Measurements from ENCODE around the gene LMF1.
"Not testable (repeated sequence)": the region's sequence is repeated elsewhere in the genome, so short reads cannot be mapped to it uniquely, and the experiment has no call there.

The LMF1 gene

DNA sequence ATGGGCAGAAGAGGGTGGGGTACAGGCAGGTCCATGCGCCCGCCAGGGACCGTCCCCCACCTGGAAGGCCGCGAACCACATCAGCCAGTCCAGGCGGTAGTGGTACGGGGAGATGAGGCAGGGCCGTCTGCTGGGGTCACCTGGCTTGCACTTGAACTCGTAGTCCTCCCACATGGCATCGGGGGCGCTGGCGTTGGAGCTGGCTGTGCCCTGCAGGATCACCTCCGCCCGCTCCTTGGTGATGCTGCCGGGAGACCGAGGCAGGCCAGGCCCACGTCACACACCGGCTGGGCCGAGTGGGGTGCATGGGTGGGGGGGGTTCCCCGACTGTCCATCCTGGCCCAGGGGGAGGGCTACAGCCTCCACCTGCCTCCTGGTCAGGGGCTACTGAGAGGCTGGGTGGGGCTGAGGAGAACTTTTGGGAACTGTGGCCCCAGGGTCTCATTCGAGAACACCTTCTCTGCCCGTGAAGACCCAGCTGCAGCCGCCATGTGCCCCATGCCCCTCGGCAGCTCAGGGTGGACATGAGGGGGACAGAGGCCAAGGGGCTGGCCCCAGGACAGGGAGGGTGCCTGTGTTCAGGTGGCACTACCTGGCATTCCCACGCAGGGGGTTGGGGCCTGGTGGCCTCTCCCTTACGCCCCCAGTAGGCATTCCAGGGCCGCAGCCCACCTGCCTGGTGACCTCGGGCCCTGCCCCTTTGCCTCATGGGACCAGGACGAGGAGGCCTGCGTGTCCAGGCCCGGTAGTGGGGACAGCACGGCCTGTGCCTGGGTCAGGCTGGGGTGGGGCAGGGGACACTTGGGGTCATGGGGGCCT lies 100.8 kb downstream of the LMF1 start:
- DNase-seq (ENCODE audit: low read depth, low spot score): no peak

DNA sequence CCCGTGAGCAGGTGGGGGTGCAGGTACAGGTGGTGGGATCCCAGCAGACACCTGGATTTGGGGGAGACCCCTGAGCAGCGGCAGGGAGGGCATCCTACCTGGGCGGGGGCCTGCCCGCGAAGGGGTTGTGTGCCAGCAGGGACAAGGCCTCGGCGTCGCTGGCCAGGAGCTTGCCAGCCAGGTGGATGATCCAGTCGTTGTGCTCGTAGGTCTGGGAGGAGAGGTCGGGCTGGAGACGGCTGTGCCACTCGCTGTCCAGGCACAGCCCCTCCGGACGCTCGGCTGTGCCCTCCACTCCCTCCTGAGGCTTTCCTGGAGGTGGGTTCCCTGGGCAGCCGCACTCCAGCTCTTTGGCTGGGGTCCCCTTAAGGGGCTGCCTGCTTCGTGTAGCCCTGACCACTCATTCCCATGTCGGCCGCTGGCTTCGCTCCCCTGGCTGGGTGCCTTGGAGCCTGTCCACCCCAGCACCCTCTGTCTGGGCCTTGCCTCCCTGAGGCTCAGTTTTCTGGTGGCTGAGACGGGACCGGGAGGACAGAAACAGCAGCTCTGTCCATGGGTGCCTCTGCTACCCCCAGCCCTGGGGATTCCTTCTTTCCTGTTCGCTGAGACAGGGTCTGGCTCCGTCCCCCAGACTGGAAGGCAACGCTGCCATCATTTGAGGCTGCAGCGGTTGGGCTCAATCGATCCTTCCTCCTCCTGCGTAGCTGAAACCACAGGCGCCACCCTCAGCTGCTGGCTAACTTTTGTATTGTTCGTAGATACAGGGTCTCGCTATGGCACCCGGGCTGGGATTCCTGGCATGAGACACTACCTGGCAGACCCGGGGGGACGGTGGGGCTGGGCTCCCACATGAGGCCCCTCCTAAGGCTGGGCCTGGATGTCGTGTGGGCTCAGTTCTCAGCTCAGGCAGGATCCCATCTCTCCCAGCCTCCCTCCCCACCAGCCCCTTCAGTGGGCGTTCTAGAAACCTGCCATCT lies 101.7 kb downstream of the LMF1 start:
- DNase-seq (ENCODE audit: low read depth, low spot score): no peak

DNA sequence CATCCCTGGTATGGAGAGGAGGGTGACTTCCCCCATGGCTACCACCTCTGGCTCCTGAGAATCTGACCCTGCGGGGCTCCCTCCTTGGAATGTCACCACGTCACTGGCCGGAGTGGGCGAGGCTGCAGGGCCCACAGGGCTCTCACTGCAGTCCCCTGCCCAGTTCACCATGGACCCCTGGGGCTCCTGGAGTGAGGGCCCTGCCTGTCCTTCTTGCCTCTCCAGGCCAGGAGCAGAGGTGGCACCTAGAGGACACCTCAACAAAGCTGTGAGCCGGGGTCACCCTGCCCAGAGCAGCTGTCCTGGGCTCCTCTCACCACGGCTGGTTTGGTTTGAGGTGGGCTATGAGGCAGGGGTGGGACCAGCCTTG lies 102.4 kb downstream of the LMF1 start:
- DNase-seq (ENCODE audit: low read depth, low spot score): no peak

DNA sequence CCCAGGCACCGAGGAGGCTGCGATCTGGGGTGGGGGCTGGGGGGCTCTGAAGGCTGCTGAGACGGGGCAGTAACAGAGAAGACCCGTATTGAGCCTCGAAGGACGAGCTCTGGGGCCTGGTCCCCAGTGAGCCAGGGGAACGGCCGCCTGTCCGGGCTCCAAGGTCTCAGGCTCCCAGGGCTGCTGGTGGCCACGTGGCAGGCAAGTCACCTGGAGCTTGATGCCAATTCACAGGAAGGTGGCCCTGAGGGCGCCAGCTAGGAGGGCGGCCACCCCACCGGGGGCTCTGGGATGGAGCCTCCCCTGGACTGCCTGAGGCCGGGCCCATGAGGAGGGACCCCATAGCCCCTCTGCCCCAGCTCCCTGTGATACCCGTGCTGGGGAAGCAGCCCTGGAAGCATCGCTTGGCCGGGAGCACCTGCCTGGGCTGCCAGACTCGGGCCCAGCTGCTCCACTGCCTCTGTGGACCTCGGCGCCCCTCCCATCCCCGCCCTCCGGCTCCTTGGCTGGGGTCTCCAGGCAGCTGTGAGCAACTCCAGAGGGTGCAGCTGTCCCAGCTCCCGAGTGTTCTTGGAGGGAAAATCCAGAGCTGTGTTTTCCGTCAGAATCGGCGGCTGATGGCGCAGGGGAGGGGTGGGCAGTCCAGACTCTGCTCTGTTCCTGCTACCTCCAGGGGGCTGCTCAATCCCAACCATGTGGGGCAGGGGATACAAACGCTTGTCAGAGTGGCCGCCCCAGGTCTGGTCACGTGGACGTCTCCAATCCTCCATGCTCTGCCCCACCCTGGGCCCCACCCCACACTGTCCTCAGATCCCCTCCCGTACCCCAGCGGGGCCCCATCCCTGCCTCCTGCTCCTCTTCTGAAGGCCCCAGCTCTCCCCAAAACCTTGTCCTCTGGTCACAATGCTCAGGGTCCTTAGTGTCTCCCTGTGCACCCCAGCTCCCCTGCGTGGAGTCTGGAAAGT lies 103.1 kb downstream of the LMF1 start:
- DNase-seq (ENCODE audit: low read depth, low spot score): no peak

DNA sequence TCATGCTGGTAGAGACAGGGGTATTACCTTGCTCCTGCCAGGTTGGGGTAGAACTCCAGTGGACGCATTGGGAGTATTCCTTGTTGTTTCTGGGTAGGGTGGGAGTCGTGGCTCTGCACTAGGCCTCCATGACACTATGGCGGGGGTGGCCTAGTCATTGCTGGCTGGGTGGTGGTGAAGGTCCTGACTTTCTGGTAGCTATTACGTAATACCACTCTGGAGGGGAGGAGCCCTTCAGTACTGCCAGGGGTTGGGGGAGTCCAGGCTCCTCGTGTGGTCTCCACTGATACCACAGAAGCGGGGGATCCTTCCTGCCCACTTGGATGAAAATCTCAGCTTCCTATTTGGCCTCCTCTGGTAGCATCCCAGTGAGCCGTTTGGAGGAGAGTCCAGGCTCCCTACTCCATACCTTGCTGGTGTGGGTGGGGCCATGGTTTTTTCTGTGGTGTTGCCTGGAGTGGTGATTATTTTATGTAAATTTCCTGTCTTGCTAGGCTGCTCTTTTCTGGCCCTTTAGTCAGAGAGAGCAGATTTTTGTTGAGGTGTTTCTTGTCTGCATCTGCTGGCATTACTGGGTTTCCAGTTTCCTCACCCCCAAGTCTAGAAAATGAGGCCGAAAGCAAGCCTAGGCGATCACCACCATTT lies 104.4 kb downstream of the LMF1 start:
- DNase-seq (ENCODE audit: low read depth, low spot score): no peak

DNA sequence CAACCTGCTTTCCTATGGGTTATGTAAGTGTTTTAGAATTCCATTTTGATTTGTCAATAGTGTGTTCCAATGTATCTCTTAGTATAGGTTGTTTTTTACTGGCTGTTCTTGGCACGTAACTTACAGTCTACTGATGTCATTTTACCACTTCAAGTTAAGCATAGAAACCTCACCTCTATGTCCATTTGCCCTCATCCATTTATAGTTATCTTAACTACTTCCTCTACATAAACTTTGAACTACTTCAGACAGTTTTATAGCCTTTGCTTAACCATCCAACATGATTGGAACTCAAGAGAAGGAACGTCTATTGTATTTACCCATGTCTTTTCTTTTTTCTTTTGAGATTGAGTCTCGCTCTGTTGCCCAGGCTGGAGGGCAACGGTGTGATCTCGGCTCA lies 105.8 kb downstream of the LMF1 start:
- DNase-seq (ENCODE audit: low read depth, low spot score): no peak

DNA sequence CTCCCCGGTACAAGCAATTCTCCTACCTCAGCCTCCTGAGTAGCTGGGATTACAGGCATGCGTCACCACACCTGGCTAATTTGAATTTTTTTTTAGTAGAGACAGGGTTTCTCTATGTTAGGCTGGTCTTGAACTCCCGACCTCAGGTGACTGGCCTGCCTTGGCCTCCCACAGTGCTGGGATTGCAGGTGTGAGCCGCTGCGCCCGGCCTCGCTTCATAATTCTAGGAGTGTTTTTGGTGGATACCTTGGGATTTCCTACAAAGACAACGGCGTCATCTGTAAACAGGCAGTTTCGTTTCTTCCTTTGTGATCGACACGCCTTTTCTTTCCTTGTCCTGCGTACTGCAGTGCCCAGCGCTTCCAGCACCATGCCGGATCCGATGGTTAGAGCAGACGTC lies 109.3 kb downstream of the LMF1 start:
- DNase-seq (ENCODE audit: low read depth, low spot score): no peak

DNA sequence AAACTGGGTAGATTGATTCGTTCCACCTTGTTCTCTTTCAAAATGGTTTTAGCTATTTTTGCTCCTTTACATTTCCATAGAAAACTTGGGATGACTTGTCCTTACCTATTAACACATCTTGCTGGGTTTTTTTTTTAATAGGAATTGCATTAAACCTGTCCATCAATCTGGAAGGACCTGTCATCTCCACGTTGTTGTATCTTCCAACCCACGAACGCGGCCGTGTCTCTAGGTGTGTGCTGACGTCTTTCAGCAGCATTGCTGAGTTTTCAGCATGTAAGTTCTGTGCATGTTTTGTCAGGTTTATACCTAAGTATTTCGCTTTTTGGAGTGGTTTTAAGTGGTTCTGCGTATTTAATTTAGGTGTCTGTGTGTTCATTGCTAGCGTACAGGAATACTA lies 109.9 kb downstream of the LMF1 start:
- DNase-seq (ENCODE audit: low read depth, low spot score): no peak

DNA sequence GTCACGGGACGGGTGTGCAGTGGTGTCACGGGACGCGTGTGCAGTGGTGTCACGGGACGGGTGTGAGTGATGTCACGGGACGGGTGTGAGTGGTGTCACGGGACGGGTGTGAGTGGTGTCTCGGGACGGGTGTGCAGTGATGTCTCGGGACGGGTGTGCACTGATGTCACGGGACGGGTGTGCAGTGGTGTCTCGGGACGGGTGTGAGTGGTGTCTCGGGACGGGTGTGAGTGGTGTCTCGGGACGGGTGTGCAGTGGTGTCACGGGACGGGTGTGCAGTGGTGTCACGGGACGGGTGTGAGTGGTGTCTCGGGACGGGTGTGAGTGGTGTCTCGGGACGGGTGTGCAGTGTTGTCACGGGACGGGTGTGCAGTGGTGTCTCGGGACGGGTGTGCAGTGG lies 111.8 kb downstream of the LMF1 start:
- DNase-seq (ENCODE audit: low read depth, low spot score): not testable (repeated sequence)

DNA sequence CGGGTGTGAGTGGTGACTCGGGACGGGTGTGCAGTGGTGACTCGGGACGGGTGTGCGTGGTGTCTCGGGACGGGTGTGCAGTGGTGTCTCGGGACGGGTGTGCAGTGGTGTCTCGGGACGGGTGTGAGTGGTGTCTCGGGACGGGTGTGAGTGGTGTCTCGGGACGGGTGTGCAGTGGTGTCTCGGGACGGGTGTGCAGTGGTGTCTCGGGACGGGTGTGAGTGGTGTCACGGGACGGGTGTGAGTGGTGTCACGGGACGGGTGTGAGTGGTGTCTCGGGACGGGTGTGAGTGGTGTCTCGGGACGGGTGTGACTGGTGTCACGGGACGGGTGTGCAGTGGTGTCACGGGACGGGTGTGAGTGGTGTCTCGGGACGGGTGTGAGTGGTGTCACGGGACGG lies 112.3 kb downstream of the LMF1 start:
- DNase-seq (ENCODE audit: low read depth, low spot score): not testable (repeated sequence)

DNA sequence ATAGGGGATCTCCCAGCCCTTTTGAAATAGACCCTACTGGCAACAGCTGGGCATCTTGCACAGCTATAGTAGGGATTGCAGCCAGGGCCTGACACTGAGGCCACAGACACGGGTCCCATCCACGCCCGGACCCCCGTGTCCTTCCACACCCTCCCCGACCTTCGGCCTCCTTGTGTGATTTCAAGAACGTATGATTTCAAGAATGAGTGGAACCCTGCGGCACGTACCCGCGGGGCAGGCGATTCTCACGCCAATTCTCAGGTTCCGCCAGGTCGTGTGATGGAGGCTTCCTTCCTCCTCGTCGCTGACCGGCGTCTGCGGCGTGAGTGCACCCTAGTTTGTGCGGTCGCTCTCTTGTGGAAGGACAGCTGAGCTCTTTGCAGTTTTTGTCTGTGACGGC lies 114.0 kb downstream of the LMF1 start:
- DNase-seq (ENCODE audit: low read depth, low spot score): no peak

DNA sequence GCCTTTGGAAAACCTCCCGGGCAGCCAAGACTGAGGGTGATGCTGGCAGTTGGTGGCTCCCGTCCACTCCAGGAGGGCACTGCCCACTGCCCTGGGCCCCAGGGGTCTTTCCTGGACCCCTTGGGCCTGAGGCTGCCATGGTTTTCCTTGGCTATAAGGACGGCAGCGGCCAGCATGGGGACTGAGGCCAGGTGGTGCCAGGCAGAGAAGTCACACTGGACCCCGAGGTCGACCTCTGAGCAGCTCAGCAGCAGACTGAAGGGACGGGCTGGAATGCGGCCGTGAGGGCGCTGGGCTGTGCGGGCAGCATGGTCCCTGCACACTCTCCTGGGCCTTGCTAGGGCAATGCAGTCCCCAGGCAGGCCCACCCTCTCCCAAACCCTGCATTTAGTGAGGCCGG lies 114.7 kb downstream of the LMF1 start:
- DNase-seq (ENCODE audit: low read depth, low spot score): no peak

DNA sequence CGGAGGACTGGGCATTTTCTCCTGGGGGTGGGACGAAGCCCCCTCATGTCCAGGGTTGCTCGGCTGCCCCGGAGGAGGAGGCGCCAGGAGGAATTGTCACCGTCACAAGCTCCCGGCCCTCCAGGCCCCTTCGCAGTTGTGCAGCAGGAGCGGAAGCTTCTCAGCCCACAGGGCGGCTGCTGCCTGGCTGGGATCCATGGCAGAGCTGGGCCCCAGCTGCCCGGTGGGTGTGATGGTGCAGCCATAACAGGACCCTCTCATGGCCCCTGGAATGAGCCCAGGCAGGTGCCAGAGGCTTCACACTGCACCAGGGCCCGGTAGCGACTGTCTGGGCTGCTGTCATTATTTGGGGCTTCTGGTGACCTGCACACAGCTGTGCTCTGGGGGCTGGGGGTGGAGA lies 115.3 kb downstream of the LMF1 start:
- no peak for DNase-seq (ENCODE audit: low read depth, low spot score)

DNA sequence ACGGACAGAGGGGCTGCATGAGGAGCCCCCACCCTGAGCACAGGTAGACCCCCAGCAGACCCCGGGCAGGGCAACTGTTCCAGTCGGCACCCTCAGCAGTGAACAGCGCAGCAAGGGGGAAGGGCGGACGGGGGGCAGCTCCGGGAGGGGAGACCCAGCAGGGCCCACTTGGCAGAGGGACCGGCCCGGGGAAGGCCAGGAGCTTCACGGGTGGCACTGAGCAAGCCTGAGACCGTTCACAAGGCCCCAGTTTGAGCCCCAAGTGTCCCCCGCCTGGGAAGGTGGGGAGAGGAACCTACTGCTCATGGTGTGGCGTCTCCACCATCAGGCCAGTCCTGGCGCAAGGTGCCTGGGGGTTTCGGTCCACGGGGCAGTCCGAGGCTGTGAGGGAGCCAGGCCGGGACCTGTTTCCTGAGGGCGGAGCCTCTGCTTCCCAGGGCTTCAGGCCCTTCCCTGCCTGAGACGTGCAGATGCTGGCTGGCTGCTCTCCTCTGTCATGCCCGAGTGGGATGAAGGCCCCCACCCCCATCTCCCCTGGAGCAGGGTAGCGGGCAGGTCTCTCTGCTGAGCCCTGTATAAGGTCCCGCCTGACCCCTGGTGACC lies 115.9 kb downstream of the LMF1 start:
- no peak for DNase-seq (ENCODE audit: low read depth, low spot score)

DNA sequence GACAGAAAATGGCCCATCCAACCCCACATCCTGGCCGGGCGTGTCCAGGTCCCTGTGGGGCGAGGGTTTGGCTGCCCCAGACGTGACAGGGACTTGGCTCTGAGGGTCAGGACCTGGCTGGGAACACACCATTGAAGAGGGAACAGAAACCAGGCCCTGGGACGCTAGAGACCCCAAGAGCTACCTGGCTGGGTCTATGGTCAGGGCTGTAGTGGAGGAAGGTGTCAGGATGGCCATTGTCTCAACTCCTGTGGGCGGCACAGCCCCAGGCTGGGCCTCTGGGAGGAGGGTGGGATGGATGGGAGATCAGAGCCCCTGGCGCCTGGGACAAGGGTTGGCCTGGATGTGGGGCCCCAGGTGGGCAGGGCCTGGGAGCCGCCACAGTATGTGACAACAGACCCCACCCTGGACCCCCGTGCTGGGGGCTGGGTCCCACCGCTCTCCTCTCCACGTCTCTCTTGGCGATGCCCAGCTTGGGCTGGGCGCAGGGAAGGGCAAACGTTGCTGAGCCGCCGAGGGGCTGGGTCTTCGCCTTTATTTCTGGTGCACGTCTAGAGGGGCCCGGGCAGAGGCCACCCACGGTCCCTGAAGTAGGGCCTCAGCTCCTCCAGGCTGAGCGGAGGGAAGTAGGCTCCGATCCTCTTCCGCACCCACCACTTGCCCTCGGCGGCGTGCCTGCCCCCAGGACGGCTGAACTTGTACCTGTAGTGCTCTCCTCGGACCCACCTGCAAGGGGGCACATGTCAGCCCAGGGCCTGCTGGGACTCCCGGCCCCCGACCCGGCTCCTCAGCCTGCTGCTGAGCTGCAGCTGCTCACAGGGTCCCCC lies 116.6 kb downstream of the LMF1 start:
- DNase-seq (ENCODE audit: low read depth, low spot score): no peak

DNA sequence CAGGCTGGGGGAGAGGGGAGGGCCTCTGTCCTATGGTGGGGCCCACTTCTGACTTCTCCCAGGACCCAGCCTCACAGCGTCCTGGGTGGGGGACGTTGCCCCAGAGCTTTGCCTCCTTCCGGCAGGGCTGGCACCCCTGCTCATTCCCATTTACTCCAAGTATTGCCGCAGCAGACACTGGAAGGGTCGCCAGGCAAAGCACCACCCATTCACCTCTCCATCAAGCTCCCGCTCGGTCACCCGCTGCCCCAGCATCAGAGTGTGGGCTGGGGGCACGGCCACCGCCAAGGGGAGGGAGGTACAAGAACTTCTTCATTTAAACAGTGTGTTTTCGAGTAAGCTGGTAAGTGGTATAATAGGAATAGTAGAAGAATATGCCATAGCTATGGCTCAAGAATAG lies 117.5 kb downstream of the LMF1 start:
- no peak for DNase-seq (ENCODE audit: low read depth, low spot score)

DNA sequence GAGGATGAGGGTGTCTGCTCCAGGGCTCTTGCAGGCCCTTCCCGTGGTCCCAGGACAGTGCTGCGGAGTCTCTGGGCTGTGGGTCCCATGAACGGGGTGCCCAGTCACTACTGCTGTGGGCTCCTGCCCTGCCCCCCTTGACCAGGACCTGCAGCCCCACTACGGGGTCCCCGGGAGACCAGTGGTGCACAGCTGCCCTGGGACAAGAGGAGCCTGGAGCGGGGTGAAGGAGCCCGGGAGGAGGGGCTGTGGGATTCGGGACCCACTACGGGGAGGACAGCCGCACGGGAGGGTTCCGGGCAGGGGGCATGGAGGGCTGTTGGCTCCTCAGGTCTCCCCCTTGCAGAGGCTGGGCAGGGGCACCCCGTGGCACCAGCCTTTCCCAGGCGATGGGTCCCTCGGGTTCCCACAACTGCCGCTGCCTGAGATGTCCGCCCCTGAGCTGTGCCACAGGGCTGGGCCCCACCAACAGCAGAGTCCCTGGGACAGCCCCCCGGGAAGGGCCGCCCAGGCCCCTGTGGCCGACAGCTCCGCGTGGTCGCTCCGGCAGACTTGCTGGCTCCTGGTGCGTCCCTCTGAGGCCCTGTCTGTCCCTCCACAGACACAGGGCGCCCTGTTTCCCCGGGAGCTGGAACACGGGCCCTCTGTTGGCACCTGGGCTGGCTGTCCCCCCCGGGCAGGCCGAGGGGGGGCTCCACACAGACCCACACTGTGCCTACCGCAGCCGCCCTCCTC lies 118.2 kb downstream of the LMF1 start:
- DNase-seq (ENCODE audit: low read depth, low spot score): no peak

DNA sequence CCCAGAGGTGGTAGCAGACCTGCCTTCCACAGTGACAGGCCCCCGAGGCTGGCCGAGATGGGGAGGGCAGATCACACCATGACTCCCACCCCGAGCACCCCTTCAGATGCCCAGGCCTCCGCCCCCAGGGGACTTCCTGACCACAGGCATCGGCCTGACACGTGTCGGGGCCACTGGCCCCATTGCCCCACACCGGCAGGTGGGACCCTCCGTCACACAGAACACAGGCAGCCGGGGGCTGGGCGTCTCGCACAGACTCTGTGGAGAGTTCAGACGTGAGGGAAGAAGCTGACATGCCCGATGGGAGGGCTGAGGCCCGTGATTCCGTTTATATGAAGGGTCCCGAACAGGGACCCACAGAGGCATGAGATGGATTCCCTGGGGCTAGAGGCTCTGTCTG lies 118.9 kb downstream of the LMF1 start:
- DNase-seq (ENCODE audit: low read depth, low spot score): no peak

DNA sequence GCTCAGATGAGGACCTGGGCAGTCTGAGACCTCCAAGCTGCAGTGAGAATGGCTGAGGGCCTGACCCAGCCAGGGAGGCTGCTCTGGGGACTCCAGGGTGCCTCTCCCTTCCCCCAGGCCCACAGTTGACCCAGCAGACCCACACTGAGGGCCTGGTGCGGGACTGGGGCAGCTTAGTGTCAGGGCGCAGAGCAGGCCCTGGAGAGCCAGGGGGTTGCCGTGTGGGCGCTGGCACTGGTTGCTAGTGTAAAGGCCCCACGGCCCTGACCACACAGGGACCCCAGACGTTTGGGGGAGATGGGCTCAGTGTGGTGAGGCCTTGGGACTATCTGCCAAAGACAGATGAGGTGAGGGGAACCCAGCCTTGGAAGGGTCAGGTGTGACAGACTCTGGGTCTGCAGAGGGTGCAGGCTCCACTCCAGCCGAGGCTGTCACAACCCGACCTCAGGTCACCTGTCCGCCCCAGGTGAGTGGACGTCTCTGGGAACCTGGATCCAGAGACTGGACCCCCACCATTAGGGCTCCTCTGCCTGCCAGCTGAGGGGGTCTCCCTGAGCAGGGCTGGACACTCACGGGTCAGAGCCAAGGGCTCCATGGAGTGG lies 119.5 kb downstream of the LMF1 start:
- no peak for DNase-seq (ENCODE audit: low read depth, low spot score)

Data from astrocyte of the hippocampus (primary cell).